Measurements from ENCODE around the gene SIRPB2. TPM values are rescaled to one million over a fixed set of nuclear protein-coding genes. Genes with fewer than 3 reads are reported as not detected.

The SIRPB2 gene
- total RNA-seq, 2 donors from 2014 or later, result 11.0 to 29.8 TPM

DNA sequence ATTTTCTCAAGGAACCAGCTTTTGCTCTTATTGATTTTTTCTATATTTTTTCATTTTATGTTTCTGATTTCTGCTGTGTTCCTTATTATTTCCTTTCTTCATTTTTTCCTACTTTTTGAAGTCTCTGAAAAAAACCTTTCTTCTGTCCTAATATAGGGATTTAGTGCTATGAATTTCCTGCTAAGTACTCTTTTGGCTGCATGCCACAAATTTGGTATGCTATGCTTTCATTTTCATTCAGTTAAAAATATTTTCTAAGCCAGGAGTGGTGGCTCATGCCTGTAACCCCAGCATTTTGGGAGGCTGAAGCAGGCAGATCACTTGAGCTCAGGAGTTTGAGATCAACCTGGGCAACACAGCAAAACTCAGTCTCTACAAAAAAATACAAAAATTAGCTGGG is 35.7 kb upstream of the SIRPB2 start:
- DNase-seq (ENCODE audit: low spot score), result no peak
- H3K27ac ChIP-seq, result no peak overlapping the region

GRCh38 chr20:1526310-1526709 is 35.1 kb upstream of the SIRPB2 start:
- no peaks in the 10 kb centered on the region for H3K4me1 ChIP-seq (ENCODE audit: control insufficient read depth in 1 of 2, low read depth in 2 of 2)
- DNase-seq (ENCODE audit: low spot score) (no peak), ATAC-seq (ENCODE audit: insufficient number of reproducible peaks, low FRiP score, low read depth) (no peak)
- H3K4me3 ChIP-seq, result no peak overlapping the region
- no peaks in the 10 kb centered on the region for H3K9me3 ChIP-seq
- no peak for TF ChIP-seq CTCF (IDR thresholded peaks at IDR 0.05)
- no peaks in the 10 kb centered on the region for H3K36me3 ChIP-seq
- H3K27me3 ChIP-seq (replicated peaks; ENCODE audit: insufficient read depth), result no peaks in the 10 kb centered on the region
- H3K27ac ChIP-seq, result no peak overlapping the region

More for the DNA sequence above, 35.7 kb upstream of the SIRPB2 start:
- Histone ChIP-seq H3K27me3 (replicated peaks; ENCODE audit: insufficient read depth) (no peaks in the 10 kb centered on the region), H3K36me3 (no peaks in the 10 kb centered on the region), H3K9me3 (no peaks in the 10 kb centered on the region), H3K4me3 (no peak overlapping the region), H3K4me1 (ENCODE audit: control insufficient read depth in 1 of 2, low read depth in 2 of 2) (no peaks in the 10 kb centered on the region)
- ATAC-seq (ENCODE audit: insufficient number of reproducible peaks, low FRiP score, low read depth), result no peak
- TF ChIP-seq CTCF (IDR thresholded peaks at IDR 0.05), result no peak

DNA sequence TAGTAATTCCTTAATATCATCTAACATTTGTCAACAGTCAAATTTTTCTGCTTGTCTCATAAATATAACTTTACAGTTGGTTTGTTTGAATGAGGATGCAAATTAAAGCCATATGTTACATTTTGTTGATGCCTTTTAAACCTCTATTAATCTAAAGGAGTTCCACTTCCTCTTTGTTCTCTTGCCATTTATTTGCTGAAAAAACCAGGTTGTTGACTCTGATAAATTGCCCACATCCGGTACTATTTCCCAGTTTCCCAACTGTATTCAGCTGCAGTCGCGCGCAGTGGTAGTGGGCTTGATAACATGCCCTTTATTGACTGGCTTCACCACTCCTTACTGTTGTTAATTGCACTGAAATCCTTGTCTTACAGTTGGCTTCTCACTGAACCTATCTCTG is 32.8 kb upstream of the SIRPB2 start:
- Histone ChIP-seq H3K36me3 (no peaks in the 10 kb centered on the region), H3K27me3 (replicated peaks; ENCODE audit: insufficient read depth) (no peaks in the 10 kb centered on the region), H3K27ac (no peak overlapping the region), H3K9me3 (no peaks in the 10 kb centered on the region), H3K4me3 (no peak overlapping the region), H3K4me1 (ENCODE audit: control insufficient read depth in 1 of 2, low read depth in 2 of 2) (no peaks in the 10 kb centered on the region)
- DNase-seq (ENCODE audit: low spot score) (no peak), ATAC-seq (ENCODE audit: insufficient number of reproducible peaks, low FRiP score, low read depth) (no peak)
- TF ChIP-seq CTCF (IDR thresholded peaks at IDR 0.05), result no peak

DNA sequence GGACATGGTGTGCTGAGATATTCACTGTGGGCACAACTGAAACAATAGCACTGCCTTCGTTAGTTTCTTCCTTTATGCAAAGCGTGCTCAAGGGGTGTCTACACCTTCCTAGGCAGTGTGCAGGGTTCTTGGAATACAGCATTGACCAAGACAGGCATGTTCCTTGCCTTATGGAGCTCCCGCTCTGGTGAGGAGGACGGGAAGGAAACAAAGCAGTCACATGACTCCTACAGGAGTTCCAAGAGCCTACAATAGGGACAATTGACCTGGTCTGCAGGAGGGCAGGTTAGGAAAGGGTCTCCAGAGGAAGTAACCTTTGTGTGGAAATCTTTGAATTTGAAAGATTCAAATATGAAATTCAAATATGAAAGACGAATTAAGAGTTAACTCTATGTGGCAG is 25.8 kb upstream of the SIRPB2 start:
- Histone ChIP-seq H3K4me3 (no peak overlapping the region), H3K9me3 (no peaks in the 10 kb centered on the region), H3K4me1 (ENCODE audit: control insufficient read depth in 1 of 2, low read depth in 2 of 2) (no peaks in the 10 kb centered on the region), H3K27me3 (replicated peaks; ENCODE audit: insufficient read depth) (no peaks in the 10 kb centered on the region), H3K36me3 (no peaks in the 10 kb centered on the region), H3K27ac (no peak overlapping the region)
- DNase-seq (ENCODE audit: low spot score) (no peak), ATAC-seq (ENCODE audit: insufficient number of reproducible peaks, low FRiP score, low read depth) (no peak)
- TF ChIP-seq CTCF (IDR thresholded peaks at IDR 0.05), result no peak

DNA sequence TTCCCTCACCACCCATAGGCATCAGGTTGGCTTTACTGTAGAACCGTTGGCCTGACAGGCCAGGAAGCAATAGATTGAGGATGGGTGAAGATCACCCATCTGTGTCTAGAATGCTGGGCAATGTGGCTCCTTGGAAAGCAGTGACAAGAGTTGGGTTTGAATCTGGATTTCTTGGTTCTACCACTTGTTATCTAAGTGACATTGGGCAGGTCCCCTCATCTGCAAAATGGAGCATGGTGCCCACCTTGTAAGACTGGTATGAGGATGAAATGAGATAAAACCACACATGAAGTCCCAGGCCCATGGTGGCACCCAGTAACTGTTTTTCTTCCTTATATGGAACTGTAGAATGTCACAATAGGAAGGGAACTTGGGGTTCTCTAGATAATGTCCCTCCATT is 22.6 kb upstream of the SIRPB2 start:
- no peak for ATAC-seq (ENCODE audit: insufficient number of reproducible peaks, low FRiP score, low read depth)
- no peaks in the 10 kb centered on the region for H3K4me1 ChIP-seq (ENCODE audit: control insufficient read depth in 1 of 2, low read depth in 2 of 2)
- no peaks in the 10 kb centered on the region for H3K9me3 ChIP-seq
- TF ChIP-seq CTCF (IDR thresholded peaks at IDR 0.05), result no peak
- H3K36me3 ChIP-seq, result no peaks in the 10 kb centered on the region
- no peaks in the 10 kb centered on the region for H3K27me3 ChIP-seq (replicated peaks; ENCODE audit: insufficient read depth)
- DNase-seq (ENCODE audit: low spot score), result no peak
- no peak overlapping the region for H3K27ac ChIP-seq
- no peak overlapping the region for H3K4me3 ChIP-seq
